ENCODE results near the gene TIMP1.

TIMP1 gene

GRCh38 chrX:47608130-47608810, 26.0 kb downstream of the TIMP1 start:
- DNase-seq: no peak

GRCh38 chrX:47610511-47610910, 28.3 kb downstream of the TIMP1 start:
- DNase-seq: no peak

DNA sequence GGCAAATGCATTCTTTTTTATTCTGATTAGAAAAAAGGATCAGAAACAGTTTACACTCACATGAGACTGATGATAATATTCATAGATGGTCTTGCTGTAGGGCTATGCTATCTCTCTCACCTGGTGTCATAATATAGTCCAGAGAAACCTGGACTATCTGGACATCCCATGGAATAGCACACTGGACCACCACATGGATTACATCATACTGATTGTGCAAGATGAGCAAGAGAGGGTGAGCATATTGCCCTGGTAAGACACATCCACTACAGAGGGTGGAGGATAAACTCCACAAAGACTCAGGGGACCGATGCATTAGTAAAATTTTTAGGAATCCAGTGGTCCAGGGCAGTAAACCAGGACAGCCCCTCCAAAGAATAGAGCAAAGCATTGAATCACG, 29.3 kb downstream of the TIMP1 start:
- DNase-seq: no peak

- no peak for DNase-seq
Measured at GRCh38 chrX:47611926-47612325, 29.7 kb downstream of the TIMP1 start.

GRCh38 chrX:47612418-47612817, 30.2 kb downstream of the TIMP1 start:
- peak; percentile 16 for DNase-seq

DNA sequence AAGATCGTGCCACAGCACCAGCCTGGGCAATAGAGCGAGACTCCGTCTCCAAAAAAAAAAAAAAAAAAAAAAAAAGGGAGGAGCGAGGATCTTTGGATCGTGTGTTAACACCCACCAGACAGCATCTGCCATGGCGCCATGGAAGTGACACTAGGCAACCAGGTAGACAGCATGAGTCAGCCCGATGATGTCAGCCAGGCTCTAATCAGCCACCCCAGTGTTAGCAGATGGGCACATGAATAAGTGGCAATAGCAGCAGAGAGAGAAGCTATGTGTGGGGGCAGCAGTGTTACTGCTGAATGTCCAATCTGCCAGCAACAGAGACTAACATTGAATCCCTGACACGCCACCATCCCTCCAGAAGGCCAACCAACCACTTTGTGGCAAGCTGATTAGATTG, 30.8 kb downstream of the TIMP1 start:
- DNase-seq: no peak

DNA sequence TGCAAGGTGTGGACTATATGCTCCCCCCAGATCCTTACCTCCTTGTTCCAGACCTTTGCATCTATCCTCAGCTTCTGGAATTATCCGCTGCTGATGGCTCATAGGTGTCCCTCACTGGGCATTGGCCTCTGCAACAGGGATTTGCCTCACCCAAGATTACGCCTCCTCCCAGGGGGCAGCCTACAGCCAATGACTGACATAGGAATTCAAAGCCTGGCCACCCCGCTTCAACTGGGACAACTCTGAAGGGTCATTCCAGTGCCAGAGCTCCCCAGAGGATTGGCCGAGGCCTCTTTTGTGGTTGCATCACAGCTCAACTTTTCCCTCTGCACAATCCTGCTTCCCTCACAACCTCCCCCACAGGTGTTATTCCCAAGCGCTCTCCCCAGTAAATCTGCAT, 32.4 kb downstream of the TIMP1 start:
- no peak for DNase-seq

DNA sequence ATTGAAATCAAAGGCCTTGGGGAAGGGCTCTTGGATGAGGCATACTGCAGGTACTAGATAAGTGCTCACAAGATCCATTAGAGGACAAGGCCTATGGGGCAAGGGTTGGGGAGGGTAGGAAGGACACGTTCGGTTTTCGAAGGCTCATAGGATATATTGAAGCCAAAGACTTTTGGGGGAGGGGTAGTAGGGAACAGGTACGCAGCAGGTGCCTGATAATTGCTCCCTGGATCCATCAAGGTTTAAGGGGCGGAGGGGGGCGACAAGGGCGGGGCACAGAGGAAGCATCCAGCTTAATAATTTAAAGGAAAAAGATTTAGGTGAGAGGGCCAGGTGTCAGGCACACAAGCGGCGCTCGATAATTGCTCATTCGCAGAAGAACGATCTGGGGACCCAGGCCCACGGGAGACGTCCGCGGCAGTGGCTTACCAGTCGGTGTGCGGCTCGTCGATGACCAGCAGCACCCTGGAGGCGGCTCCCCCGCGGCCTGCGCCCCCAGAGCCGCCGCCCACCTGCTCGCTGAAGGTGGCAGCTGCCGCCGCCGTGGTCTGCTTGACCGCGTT, 36.8 kb downstream of the TIMP1 start:
- no peak for DNase-seq

- DNase-seq: peak; percentile 66
Measured at GRCh38 chrX:47619486-47620302, 37.5 kb downstream of the TIMP1 start, which contains the start of gene SYN1. Gene SYN1 (minus strand): TSS chrX:47619857. CDS start chrX:47619728, 129 bp downstream.

- no peak for DNase-seq
Measured at GRCh38 chrX:47620303-47620685, 38.1 kb downstream of the TIMP1 start.

- DNase-seq: no peak
Measured at GRCh38 chrX:47621851-47622250, 39.6 kb downstream of the TIMP1 start.

DNA sequence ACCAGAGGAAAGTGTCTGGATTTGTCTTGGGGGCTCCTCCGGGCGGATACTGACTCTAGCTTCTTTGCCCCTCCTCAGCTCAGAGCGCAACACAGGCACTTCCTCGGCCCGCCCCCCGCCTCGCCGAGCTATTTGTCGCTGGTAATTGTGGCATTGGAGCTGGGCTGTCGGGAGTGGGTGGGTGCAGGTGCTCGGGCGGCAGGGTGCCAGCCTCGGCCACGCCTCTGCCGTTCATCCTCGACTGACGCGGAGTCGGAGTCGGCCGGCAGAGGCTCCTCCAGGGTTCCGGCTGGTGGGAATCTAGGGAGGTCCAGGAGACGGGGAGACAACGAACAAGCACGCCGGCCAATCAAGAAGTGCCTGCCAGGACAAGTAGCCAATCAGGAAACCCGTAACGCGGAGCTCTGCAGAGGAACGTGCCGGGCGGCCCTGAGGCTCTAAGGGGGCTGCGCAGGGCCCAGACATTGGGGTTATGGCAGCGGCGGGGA, 41.3 kb downstream of the TIMP1 start:
- DNase-seq: peak; percentile 71

DNA sequence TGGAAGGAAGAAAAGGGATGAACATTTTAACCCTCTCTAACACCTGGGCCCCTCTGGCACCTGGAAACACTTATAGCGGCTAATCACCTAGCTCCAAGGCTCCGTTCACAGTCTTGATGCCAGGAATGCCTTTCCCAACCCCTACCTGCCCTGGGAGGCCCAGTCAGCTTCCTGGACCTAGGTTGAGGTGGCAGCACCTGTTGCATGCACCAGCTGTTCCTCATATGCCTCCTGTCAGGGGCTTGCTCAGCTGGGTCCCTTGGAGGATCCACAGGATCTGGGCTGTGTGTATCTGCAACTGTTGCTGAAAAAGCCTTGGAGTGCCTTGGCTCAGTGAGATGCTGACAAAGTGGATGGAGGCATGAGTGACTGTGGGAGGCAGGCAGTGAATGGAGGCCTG, 43.1 kb downstream of the TIMP1 start:
- no peak for DNase-seq

GRCh38 chrX:47628982-47629381, 46.7 kb downstream of the TIMP1 start:
- DNase-seq: no peak

GRCh38 chrX:47629419-47630200, 47.4 kb downstream of the TIMP1 start, which contains the start of gene CFP:
Gene CFP (minus strand): TSS chrX:47629930. CDS start chrX:47629844, 86 bp downstream.
- DNase-seq: no peak

DNA sequence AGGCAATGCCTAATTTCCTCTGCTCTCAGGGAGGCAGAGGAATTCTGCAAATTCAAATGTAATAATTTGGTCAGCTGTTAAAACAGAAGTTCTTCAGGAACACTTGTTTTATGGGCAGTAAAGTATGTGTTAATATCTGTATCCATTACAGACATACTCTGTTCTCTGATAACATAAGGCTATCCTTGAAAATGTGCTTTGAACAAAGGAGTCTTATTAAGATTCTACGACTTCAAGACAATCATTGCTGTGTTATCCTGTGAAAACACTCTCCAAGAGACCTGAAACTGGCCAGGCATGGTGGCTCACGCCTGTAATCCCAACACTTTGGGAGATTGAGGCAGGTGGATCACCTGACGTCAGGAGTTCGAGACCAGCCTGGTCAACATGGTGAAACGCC, 49.4 kb downstream of the TIMP1 start:
- no peak for DNase-seq

- no peak for DNase-seq
Measured at GRCh38 chrX:47632666-47633065, 50.4 kb downstream of the TIMP1 start.

- DNase-seq: no peak
Measured at GRCh38 chrX:47633689-47634590, 51.7 kb downstream of the TIMP1 start.

DNA sequence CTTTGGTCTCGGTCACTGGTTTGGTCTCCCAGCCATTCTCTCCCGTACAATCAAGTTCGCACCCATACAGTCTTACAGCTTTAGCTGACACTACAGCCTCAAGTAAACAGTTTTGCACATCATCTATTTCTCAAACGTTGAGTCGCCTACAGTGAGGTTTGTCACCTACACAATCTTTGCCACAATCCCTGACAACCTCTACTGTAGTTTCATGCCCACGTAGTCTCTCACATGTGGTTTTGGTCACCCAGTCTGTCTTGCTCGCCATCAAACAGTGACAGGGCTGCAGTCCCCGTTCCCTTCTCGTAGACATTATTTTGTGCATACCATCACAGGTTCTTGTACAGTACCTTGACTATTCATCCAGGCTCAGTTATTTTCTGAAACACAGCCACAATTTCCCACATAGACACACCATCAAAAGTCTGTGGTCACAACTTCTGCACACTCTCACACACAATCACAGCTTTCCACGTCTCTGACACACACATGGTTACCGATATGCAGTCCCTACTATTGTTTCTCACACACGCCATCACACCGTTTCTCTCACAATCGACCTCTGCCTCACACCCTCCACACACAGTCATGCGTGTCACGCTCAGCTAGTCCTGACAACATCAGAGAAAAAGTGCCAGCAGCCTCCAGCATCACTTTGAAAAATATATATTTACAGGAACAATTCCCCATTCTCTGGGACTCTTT, 52.8 kb downstream of the TIMP1 start:
- no peak for DNase-seq

Data from NCI-H2029 (cell line).